Measurements from ENCODE around the gene MEIS3.
A peak's percentile ranks its signal among the peaks of the same experiment; 100 is the strongest.
"Not testable (repeated sequence)": the region's sequence is repeated elsewhere in the genome, so short reads cannot be mapped to it uniquely, and the experiment has no call there.

MEIS3 gene

DNA sequence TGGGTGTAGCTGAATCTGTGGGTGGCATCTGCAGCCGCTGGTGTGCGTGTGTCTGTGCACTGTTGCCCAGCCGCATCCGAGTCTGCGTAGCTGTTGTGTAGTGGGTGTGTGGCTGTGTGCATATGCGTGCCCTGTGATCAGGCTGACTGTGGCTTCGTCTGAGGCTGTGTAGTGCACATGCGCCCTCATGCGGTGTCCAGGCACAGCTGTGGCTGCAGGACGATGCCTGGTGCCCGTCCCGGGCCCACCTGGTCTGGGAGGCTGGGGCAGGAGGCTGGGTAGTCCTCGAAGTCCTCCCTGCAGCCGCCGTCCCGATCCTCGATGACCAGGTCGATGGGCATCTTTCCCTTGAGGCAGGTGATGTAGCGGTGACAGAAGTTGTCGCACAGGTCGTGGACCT, 4.9 kb downstream of the MEIS3 start:
- H3K4me3 ChIP-seq (ENCODE audit: severe bottlenecking) = no peak overlapping the region
- H3K27ac ChIP-seq (ENCODE audit: poor library complexity, severe bottlenecking) = no peak overlapping the region
- peak; percentile 22; the same call in 1 of the 3 replicates for ATAC-seq (ENCODE audit: low read depth)
- no peaks in the 10 kb centered on the region for H3K9me3 ChIP-seq (ENCODE audit: severe bottlenecking)
- H3K36me3 ChIP-seq (ENCODE audit: low read depth) = no peaks in the 10 kb centered on the region
- H3K27me3 ChIP-seq (ENCODE audit: insufficient read depth, poor library complexity, severe bottlenecking) = peaks cover 1% of the 10 kb centered on the region
- H3K4me1 ChIP-seq (ENCODE audit: insufficient read depth, poor library complexity, severe bottlenecking) = peaks cover 4% of the 10 kb centered on the region
- DNase-seq (ENCODE audit: low spot score) = no peak
- TF ChIP-seq, protein P1, sequence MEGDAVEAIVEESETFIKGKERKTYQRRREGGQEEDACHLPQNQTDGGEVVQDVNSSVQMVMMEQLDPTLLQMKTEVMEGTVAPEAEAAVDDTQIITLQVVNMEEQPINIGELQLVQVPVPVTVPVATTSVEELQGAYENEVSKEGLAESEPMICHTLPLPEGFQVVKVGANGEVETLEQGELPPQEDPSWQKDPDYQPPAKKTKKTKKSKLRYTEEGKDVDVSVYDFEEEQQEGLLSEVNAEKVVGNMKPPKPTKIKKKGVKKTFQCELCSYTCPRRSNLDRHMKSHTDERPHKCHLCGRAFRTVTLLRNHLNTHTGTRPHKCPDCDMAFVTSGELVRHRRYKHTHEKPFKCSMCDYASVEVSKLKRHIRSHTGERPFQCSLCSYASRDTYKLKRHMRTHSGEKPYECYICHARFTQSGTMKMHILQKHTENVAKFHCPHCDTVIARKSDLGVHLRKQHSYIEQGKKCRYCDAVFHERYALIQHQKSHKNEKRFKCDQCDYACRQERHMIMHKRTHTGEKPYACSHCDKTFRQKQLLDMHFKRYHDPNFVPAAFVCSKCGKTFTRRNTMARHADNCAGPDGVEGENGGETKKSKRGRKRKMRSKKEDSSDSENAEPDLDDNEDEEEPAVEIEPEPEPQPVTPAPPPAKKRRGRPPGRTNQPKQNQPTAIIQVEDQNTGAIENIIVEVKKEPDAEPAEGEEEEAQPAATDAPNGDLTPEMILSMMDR (IDR thresholded peaks at IDR 0.05; ENCODE audit: poor library complexity, severe bottlenecking) = peak; percentile 20

DNA sequence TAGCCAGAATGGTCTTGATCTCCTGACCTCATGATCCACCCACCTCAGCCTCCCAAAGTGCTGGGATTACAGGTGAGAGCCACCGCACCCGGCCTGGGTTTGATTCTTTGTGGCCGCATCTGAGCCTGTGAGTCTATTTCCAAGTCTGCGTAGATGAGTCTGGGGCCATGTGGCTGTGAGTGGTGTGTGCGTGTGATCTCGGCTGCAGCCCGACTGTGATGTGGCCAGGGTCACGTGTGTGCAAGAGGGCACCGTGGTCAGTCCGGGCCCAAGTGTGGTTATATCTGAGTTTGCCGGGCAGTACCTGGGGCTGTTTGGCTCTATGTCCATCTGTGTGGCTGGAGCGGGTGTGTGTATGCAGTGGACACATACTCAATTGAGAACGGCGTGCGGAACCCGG, 5.4 kb downstream of the MEIS3 start:
- Histone ChIP-seq H3K36me3 (ENCODE audit: low read depth) (no peaks in the 10 kb centered on the region), H3K27ac (ENCODE audit: poor library complexity, severe bottlenecking) (no peak overlapping the region)

DNA sequence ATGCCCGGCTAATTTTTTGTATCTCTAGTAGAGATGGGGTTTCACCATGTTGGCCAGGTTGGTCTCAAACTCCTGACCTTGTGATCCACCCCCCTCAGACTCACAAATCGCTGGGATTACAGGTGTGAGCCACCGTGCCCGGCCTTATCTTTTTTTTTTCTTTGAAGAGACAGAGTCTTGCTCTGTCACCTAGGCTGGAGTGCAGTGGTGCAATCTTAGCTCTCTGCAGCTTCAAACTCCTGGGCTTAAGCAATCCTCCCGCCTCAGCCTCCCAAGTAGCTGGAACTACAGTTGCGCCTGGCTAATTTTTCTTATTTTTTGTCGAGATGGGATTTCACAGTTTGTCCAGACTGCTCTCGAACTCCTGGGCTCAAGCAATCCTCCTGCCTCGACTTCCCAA, 7.6 kb downstream of the MEIS3 start:
- ATAC-seq (ENCODE audit: low read depth); DNase-seq (ENCODE audit: low spot score); H3K27ac ChIP-seq (ENCODE audit: poor library complexity, severe bottlenecking); H3K27me3 ChIP-seq (ENCODE audit: insufficient read depth, poor library complexity, severe bottlenecking); H3K36me3 ChIP-seq (ENCODE audit: low read depth); H3K9me3 ChIP-seq (ENCODE audit: severe bottlenecking); H3K4me3 ChIP-seq (ENCODE audit: severe bottlenecking); H3K4me1 ChIP-seq (ENCODE audit: insufficient read depth, poor library complexity, severe bottlenecking): not testable (repeated sequence)

More for the DNA sequence above, 5.4 kb downstream of the MEIS3 start:
- H3K27me3 ChIP-seq (ENCODE audit: insufficient read depth, poor library complexity, severe bottlenecking) = no peaks in the 10 kb centered on the region
- peaks cover 4% of the 10 kb centered on the region for H3K4me1 ChIP-seq (ENCODE audit: insufficient read depth, poor library complexity, severe bottlenecking)
- ATAC-seq (ENCODE audit: low read depth) (no peak), DNase-seq (ENCODE audit: low spot score) (no peak)
- no peaks in the 10 kb centered on the region for H3K9me3 ChIP-seq (ENCODE audit: severe bottlenecking)
- TF ChIP-seq, protein P1 (IDR thresholded peaks at IDR 0.05; ENCODE audit: poor library complexity, severe bottlenecking) = no peak
- H3K4me3 ChIP-seq (ENCODE audit: severe bottlenecking) = no peak overlapping the region

DNA sequence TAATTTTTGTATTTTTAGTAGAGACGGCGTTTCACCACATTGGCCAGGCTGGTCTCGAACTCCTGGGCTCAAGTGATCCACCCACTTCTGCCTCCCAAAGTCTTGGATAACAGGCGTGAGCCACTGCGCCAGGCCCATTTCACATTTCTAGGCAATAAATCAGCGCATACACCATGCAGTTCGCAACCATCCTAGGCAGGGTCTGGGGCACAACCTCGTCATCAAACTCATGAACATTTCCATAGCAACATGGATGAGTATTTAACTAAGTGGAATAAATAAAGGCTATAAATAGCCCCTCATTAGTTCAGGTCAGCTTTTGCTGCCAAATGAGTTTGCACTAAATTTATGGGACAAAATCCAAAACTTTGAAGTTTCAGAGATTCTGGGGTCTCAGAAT, 8.2 kb downstream of the MEIS3 start:
- H3K4me3 ChIP-seq (ENCODE audit: severe bottlenecking) = no peak overlapping the region
- DNase-seq (ENCODE audit: low spot score) (no peak), ATAC-seq (ENCODE audit: low read depth) (no peak)
- no peaks in the 10 kb centered on the region for H3K4me1 ChIP-seq (ENCODE audit: insufficient read depth, poor library complexity, severe bottlenecking)
- no peaks in the 10 kb centered on the region for H3K36me3 ChIP-seq (ENCODE audit: low read depth)
- TF ChIP-seq, protein P1 (IDR thresholded peaks at IDR 0.05; ENCODE audit: poor library complexity, severe bottlenecking) = no peak
- no peaks in the 10 kb centered on the region for H3K9me3 ChIP-seq (ENCODE audit: severe bottlenecking)
- no peak overlapping the region for H3K27ac ChIP-seq (ENCODE audit: poor library complexity, severe bottlenecking)
- peaks cover 7% of the 10 kb centered on the region for H3K27me3 ChIP-seq (ENCODE audit: insufficient read depth, poor library complexity, severe bottlenecking)

DNA sequence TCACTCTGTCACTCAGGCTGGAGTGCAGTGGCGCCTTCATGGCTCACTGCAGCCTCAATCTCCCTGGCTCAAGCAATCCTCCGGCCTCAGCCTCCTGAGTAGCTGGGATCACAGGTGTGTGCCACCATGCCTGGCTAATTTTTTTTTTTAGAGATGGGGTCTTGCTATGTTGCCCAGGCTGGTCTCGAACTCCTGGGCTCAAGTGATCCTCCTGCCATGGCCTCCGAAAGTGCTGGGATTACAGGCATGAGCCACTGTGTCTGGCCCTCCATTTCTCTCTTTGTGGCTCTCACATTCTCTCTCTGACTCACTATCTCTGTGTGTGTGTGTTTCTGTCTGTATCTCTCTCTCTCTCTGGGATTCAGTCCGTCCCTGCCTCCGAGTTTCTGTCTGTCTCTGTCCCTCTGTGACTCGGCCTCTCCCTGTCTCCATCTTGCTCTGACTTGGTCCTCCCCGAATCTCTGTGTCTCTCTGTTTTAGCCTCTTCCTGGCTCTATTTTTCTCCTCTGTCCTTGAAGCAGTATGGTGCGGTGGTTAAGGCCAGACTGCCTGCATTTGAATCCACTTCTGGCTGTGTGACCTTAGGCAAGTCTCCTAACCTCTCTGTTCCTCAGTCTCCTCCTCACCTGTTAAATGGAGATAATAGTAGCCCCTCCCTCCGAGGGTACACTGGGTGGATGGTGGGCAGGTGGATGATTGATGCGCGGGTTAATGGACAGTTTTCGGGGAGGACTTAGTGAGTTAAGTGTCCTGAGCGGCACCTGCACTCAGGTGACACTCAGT, 11.0 kb downstream of the MEIS3 start:
- H3K4me3 ChIP-seq (ENCODE audit: severe bottlenecking) = no peak overlapping the region
- no peak overlapping the region for H3K27ac ChIP-seq (ENCODE audit: poor library complexity, severe bottlenecking)
- DNase-seq (ENCODE audit: low spot score) (no peak), ATAC-seq (ENCODE audit: low read depth) (no peak)
- H3K9me3 ChIP-seq (ENCODE audit: severe bottlenecking) = no peaks in the 10 kb centered on the region
- H3K4me1 ChIP-seq (ENCODE audit: insufficient read depth, poor library complexity, severe bottlenecking) = no peaks in the 10 kb centered on the region
- TF ChIP-seq, protein P1 (IDR thresholded peaks at IDR 0.05; ENCODE audit: poor library complexity, severe bottlenecking) = no peak
- no peaks in the 10 kb centered on the region for H3K36me3 ChIP-seq (ENCODE audit: low read depth)
- H3K27me3 ChIP-seq (ENCODE audit: insufficient read depth, poor library complexity, severe bottlenecking) = peaks cover 7% of the 10 kb centered on the region
